ENCODE data around the gene MYO9B.

The MYO9B gene

GRCh38 chr19:17216058-17216670 is 140.6 kb downstream of the MYO9B start:
- peak overlapping the region; percentile 73 for H3K4me3 ChIP-seq (ENCODE audit: low read length)
- no peak for TF ChIP-seq CTCF (conservative IDR thresholded peaks at IDR 0.05; ENCODE audit: low read depth, low read length)
- DNase-seq (ENCODE audit: low read depth), result no peak

GRCh38 chr19:17219286-17219685 is 143.7 kb downstream of the MYO9B start:
- no peak for DNase-seq (ENCODE audit: low read depth)
- H3K4me3 ChIP-seq (ENCODE audit: low read length), result no peak overlapping the region
- TF ChIP-seq CTCF (conservative IDR thresholded peaks at IDR 0.05; ENCODE audit: low read depth, low read length), result no peak

GRCh38 chr19:17220207-17220758 is 144.7 kb downstream of the MYO9B start:
- peak; percentile 23 for DNase-seq (ENCODE audit: low read depth)
- H3K4me3 ChIP-seq (ENCODE audit: low read length), result no peak overlapping the region
- no peak for TF ChIP-seq CTCF (conservative IDR thresholded peaks at IDR 0.05; ENCODE audit: low read depth, low read length)

- TF ChIP-seq CTCF (conservative IDR thresholded peaks at IDR 0.05; ENCODE audit: low read depth, low read length), result no peak
- no peak overlapping the region for H3K4me3 ChIP-seq (ENCODE audit: low read length)
- DNase-seq (ENCODE audit: low read depth), result no peak
These were observed 149.5 kb downstream of the MYO9B start for GRCh38 chr19:17225053-17225452.

- DNase-seq (ENCODE audit: low read depth), result peak; percentile 91
- H3K4me3 ChIP-seq (ENCODE audit: low read length), result peak within 1 kb of the TSS; percentile 71
- TF ChIP-seq CTCF (conservative IDR thresholded peaks at IDR 0.05; ENCODE audit: low read depth, low read length), result no peak
These were observed 150.7 kb downstream of the MYO9B start, which contains the start of gene OCEL1 for GRCh38 chr19:17226002-17226933. Gene OCEL1, plus strand, starts transcription at chr19:17226226. Its CDS starts 22 bp downstream, at chr19:17226248.

GRCh38 chr19:17227798-17228367 is 152.3 kb downstream of the MYO9B start:
- DNase-seq (ENCODE audit: low read depth), result no peak
- no peak for TF ChIP-seq CTCF (conservative IDR thresholded peaks at IDR 0.05; ENCODE audit: low read depth, low read length)
- H3K4me3 ChIP-seq (ENCODE audit: low read length), result no peak overlapping the region

All from retinal pigment epithelial cell (primary cell).